PC-9 (cell line): ENCODE results near the gene PTGES3L. TPM values are rescaled to one million over a fixed set of nuclear protein-coding genes. Genes with fewer than 3 reads are reported as not detected.
A peak's percentile ranks its signal among the peaks of the same experiment; 100 is the strongest.

Source experiments
- BruUV-seq: library from RNA; stranded (reverse); fragments of 400-500 nt; replicated peaks from 2 replicates; lab custom pipeline; 2021; lab: Mats Ljungman, UMichigan
- CTCF ChIA-PET: fragments of 300-600 bp; sonication (Branson Sonifier 250); formaldehyde crosslinking; loops from one replicate; lab custom pipeline; 2022; ENCODE audit warnings: antibody characterized with exemption; lab: Charles Lee
- POLR2A ChIA-PET: fragments of 300-600 bp; sonication (Branson Sonifier 250); formaldehyde crosslinking; loops from one replicate; lab custom pipeline; 2022; ENCODE audit warnings: antibody characterized with exemption; ENCODE audit not compliant: unreplicated experiment; lab: Charles Lee
- DNase-seq, 2 experiments: peaks; one replicate each; pipeline versions ENCODE4 v3.0.0 to v3.0.0-alpha.2; 2015 to 2022; ENCODE audit warnings: mixed read lengths in 1 of 2
- H2AFZ ChIP-seq: fragments of 200-600 bp; sonication (generic); 2 replicates; pipeline ENCODE4 v1.8.1; 2017; ENCODE audit warnings: antibody characterized with exemption
- H3F3A ChIP-seq: fragments of 200-600 bp; sonication (generic); 2 replicates; pipeline ENCODE4 v1.8.1; 2017; ENCODE audit warnings: antibody characterized with exemption, mild to moderate bottlenecking, low read depth; ENCODE audit not compliant: insufficient read depth
- H3K27ac ChIP-seq: fragments of 200-600 bp; sonication (generic); 2 replicates; pipeline ENCODE4 v1.6.1; 2016; ENCODE audit warnings: mixed run types
- H3K27me3 ChIP-seq: fragments of 200-600 bp; sonication (generic); 2 replicates; pipeline ENCODE4 v1.6.1; 2016; ENCODE audit warnings: low read depth, mixed run types; ENCODE audit not compliant: insufficient read depth
- H3K36me3 ChIP-seq: fragments of 200-600 bp; sonication (generic); 2 replicates; pipeline ENCODE4 v1.6.1; 2016; ENCODE audit warnings: low read depth, mixed run types
- H3K4me1 ChIP-seq: fragments of 200-600 bp; sonication (generic); replicated peaks from 2 replicates; pipeline ENCODE4 v1.6.1; 2016; ENCODE audit warnings: mixed run types; ENCODE audit not compliant: insufficient read depth
- H3K4me2 ChIP-seq: fragments of 200-600 bp; sonication (generic); 2 replicates; pipeline ENCODE4 v1.6.1; 2017; ENCODE audit warnings: mixed run types
- H3K4me3 ChIP-seq: fragments of 200-600 bp; sonication (generic); 2 replicates; pipeline ENCODE4 v1.6.1; 2016; ENCODE audit warnings: mixed run types
- H3K79me2 ChIP-seq: fragments of 200-600 bp; sonication (generic); 2 replicates; pipeline ENCODE4 v1.6.1; 2017; ENCODE audit warnings: low read depth, mixed run types
- H3K9me2 ChIP-seq: fragments of 200-600 bp; sonication (generic); 2 replicates; pipeline ENCODE4 v1.8.1; 2017; ENCODE audit warnings: mild to moderate bottlenecking; ENCODE audit not compliant: insufficient read depth
- H3K9me3 ChIP-seq: fragments of 200-600 bp; sonication (generic); 2 replicates; pipeline ENCODE4 v1.8.1; 2016; ENCODE audit warnings: low read depth; ENCODE audit not compliant: insufficient read depth
- H4K20me1 ChIP-seq: fragments of 200-600 bp; sonication (generic); 2 replicates; pipeline ENCODE4 v1.8.1; 2017; ENCODE audit not compliant: insufficient read depth
- EZH2 ChIP-seq: fragments of 200-600 bp; sonication (generic); IDR thresholded peaks from 2 replicates; pipeline ENCODE4 v1.8.0; 2017; ENCODE audit warnings: antibody characterized with exemption, low read depth
- intact Hi-C: fragments of 100-400 bp; cut with micrococcal nuclease; formaldehyde crosslinking; loops from one replicate; pipeline ENCODE4 v1.10.0; 2022; ENCODE audit not compliant: unreplicated experiment
- total RNA-seq: library from RNA; stranded (reverse); gene quantifications from 2 replicates; pipeline ENCODE4 v1.2.3, GENCODE V29; 2021
- TF ChIP-seq, protein P1 (sequence below): fragments of 200-600 bp; sonication (generic); conservative IDR thresholded peaks from 2 replicates; pipeline ENCODE4 v1.6.1; 2017; ENCODE audit warnings: mixed run types, antibody characterized with exemption, mild to moderate bottlenecking, moderate library complexity

The PTGES3L gene
- total RNA-seq, 1 experiment from 2014 or later: 0.70 TPM

DNA sequence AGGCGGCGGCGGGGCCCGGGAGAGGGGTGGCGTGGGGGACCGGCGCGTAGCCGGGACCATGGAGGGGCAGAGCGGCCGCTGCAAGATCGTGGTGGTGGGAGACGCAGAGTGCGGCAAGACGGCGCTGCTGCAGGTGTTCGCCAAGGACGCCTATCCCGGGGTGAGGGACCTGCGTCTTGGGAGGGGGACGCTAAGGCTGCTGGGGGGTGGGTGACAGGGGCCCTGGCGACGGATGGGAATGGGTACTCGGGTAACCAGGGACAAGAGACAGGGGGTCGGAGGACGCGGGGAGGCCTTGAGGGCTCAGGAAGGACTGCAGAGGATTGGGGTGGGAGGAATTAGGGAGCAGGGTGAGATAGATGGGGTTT is 45.4 kb upstream of the PTGES3L start:
- POLR2A ChIA-PET: no interaction called here
- intact Hi-C loops: no loop called here
- Histone ChIP-seq H2AFZ (no peak overlapping the region), H4K20me1 (peaks cover 2% of the 10 kb centered on the region; the same call in 1 of the 2 replicates), H3K4me3 (no peak overlapping the region), H3F3A (peaks cover 35% of the 10 kb centered on the region; the same call in 1 of the 2 replicates), H3K4me1 (peaks cover 17% of the 10 kb centered on the region), H3K27ac (no peak overlapping the region), H3K27me3 (no peaks in the 10 kb centered on the region), H3K36me3 (no peaks in the 10 kb centered on the region), H3K9me2 (no peaks in the 10 kb centered on the region), H3K79me2 (peaks cover 6% of the 10 kb centered on the region), H3K4me2 (no peak overlapping the region), H3K9me3 (no peaks in the 10 kb centered on the region)
- TF ChIP-seq EZH2: no peak
- TF ChIP-seq, protein P1, sequence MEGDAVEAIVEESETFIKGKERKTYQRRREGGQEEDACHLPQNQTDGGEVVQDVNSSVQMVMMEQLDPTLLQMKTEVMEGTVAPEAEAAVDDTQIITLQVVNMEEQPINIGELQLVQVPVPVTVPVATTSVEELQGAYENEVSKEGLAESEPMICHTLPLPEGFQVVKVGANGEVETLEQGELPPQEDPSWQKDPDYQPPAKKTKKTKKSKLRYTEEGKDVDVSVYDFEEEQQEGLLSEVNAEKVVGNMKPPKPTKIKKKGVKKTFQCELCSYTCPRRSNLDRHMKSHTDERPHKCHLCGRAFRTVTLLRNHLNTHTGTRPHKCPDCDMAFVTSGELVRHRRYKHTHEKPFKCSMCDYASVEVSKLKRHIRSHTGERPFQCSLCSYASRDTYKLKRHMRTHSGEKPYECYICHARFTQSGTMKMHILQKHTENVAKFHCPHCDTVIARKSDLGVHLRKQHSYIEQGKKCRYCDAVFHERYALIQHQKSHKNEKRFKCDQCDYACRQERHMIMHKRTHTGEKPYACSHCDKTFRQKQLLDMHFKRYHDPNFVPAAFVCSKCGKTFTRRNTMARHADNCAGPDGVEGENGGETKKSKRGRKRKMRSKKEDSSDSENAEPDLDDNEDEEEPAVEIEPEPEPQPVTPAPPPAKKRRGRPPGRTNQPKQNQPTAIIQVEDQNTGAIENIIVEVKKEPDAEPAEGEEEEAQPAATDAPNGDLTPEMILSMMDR: no peak
- CTCF ChIA-PET: no interaction called here
- DNase-seq: no peak
- BruUV-seq: no TSS peak

DNA sequence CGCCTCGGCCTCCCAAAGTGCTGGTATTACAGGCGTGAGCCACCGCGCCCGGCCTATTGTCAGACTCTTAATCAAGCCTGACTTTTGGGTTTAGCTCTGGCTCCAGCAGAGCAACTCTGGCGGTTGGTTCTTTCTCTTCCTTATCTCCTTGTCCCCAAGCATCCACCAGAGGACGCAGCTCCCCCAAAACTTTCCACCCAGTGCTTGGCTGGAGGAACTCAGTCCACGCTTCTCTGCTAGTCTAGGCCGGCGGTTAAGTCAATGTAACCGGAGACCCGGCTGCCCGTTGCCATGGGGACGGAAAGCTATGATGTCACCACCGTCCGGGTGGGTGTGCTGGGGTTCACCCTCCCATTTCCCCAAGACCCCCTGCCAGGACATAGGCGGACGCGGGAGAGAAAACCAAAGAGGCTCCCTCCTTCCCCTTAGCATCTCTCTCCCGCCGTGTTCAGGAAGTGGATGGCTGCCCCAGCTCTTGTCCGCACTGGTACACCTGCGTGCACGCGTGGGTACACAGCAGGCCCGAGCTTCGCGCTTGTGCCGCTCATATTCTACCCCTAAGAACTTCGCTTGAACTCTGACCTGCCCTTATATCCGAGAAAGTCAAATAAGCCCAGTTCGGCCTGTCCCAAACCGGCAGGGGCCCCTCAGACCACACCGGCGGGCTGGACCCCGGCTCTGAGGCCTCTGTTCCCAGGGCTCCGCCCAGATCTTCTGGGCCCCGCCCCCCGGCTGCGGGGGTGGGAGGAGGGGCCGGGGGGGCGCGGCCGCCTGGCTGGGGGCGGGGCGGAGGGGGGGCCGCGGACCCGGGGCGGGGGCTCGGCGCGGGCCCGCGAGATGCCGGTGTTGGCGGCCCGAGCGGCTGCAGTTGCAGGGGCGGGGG is 44.8 kb upstream of the PTGES3L start, which contains the start of gene RND2:
TSS of gene RND2 (plus strand) at position 825 of the 883 bp plus-strand sequence. CDS start 117 bp downstream, outside the sequence.
- TF ChIP-seq EZH2: no peak
- TF ChIP-seq, protein P1: peak; percentile 73
- H3K27ac ChIP-seq: no peak within 1 kb of the TSS
- H3K9me3 ChIP-seq: no peaks in the 10 kb centered on the region
- H3K9me2 ChIP-seq: no peaks in the 10 kb centered on the region
- peaks cover 21% of the 10 kb centered on the region for H3K4me1 ChIP-seq
- no peaks in the 10 kb centered on the region for H3K36me3 ChIP-seq
- peaks cover 2% of the 10 kb centered on the region; the same call in 1 of the 2 replicates for H4K20me1 ChIP-seq
- intact Hi-C loops: loop anchor here (5.0 kb wide), 1 partner anchor 338 kb away; no protein-coding TSS in a partner anchor
- peak within 1 kb of the TSS; percentile 78 for H3K4me2 ChIP-seq
- H2AFZ ChIP-seq: peak within 1 kb of the TSS; percentile 83
- H3F3A ChIP-seq: peaks cover 41% of the 10 kb centered on the region; the same call in 1 of the 2 replicates
- peak; percentile 80 to 82 for DNase-seq
- H3K4me3 ChIP-seq: peak within 1 kb of the TSS; percentile 58
- peaks cover 12% of the 10 kb centered on the region for H3K79me2 ChIP-seq
- BruUV-seq: TSS peak; percentile 22
- ChIA-PET CTCF (interaction anchor here (0.6 kb wide), 1 partner anchor 351 kb away, joined by 4 read pairs; no protein-coding TSS in a partner anchor), POLR2A (interaction anchor here (0.5 to 0.8 kb wide), 8 partner anchors 27 to 451 kb away, joined by 3 to 10 read pairs (median 4); partner anchors contain the start of gene RPL27)
- no peaks in the 10 kb centered on the region for H3K27me3 ChIP-seq

DNA sequence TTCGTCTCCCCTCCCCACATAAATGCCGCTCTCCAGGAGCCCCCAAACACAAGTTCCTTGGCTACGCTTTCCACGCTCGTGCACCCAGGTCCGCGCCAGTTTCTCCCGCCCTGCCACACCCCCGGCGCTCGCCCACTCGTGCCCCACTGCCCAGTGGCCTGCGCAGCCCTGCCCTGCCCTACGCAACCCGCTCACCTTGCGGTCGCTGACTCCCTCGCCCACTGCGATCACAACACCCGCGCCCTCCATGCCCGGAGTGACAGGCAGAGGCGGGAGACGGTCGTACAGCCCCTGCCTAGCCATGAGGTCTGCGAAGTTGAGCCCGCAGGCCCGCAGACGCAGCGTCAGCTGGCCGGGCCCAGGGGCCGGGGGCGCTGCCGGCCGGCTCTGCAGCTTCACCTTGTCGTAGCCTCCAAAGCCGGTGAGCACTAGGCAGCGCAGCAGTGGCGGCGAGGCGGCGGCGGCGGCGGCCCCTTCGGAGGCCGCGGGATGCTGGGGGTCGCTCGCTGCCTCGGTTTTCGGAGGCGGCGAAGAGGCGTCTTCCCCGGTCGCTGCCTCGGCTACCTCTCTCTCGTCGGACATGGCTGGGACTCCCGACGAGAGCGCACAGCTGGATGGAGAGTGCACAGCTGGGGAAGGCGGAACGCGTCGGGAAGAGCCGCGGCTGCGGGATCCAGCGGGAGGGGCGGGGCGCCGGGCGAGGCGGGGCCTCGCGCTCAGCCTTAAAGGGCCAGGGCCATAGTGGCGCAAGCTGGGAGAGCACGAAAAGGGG is 42.0 kb upstream of the PTGES3L start, which contains the start of gene VAT1:
TSS of gene VAT1 (minus strand) at position 645 of the 772 bp plus-strand sequence. CDS start at position 582, 63 bp downstream.
- ChIA-PET POLR2A (interaction anchor here (0.5 to 0.9 kb wide), 4 partner anchors 20 to 294 kb away, joined by 3 to 8 read pairs (median 5); no protein-coding TSS in a partner anchor), CTCF (interaction anchor here (0.7 kb wide), 1 partner anchor 61 kb away, joined by 14 read pairs; no protein-coding TSS in a partner anchor)
- Histone ChIP-seq H3K36me3 (peaks cover 10% of the 10 kb centered on the region), H3K9me2 (no peaks in the 10 kb centered on the region), H3K4me1 (peaks cover 21% of the 10 kb centered on the region), H3K27ac (peak within 1 kb of the TSS; percentile 82), H3K4me3 (peak within 1 kb of the TSS; percentile 95), H2AFZ (peak within 1 kb of the TSS; percentile 97), H3K9me3 (no peaks in the 10 kb centered on the region), H3K79me2 (peaks cover 21% of the 10 kb centered on the region), H3F3A (peaks cover 36% of the 10 kb centered on the region; the same call in 1 of the 2 replicates), H4K20me1 (peaks cover 2% of the 10 kb centered on the region; the same call in 1 of the 2 replicates), H3K4me2 (peak within 1 kb of the TSS; percentile 97), H3K27me3 (no peaks in the 10 kb centered on the region)
- DNase-seq: peak; percentile 48 to 71
- TF ChIP-seq EZH2: no peak
- TF ChIP-seq, protein P1: no peak
- no TSS peak for BruUV-seq
- intact Hi-C loops: loop anchor here (1.0 to 5.0 kb wide), 3 partner anchors 103 to 340 kb away; partner anchors contain the start of genes BRCA1 and NBR1
